GM18507 (cell line): ENCODE measurements around the gene DEPDC5.

Source experiments
- DNase-seq: peaks from one replicate; pipeline ENCODE4 v3.0.0; 2011; ENCODE audit warnings: low read depth; ENCODE audit not compliant: insufficient read length; ENCODE audit errors: extremely low spot score
- FAIRE-seq: peaks from 2 replicates; lab custom pipeline; 2011; peaks lifted over from hg19 to GRCh38; lab: Jason Lieb, UNC

Gene DEPDC5

DNA sequence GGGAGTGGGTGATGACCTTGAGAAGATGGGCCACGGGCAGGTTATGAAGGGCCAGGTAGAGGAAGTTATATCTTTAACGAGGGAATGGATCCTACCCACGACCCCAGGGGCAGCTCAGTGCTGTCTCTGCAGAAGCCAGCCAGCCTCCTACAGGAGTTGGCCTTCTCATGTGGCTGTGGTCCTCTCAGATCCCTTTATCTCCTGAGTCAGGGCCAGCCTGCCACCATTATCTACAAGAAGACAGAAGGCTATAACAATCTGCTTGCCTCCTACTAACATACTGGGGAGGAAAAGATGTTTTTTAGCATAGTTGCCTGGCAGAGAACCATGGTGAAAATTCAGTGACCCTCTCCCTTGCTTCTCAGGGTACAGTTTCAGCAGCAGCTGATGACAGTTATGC is 183.5 kb downstream of the DEPDC5 start:
- no peak for FAIRE-seq
- DNase-seq = no peak

DNA sequence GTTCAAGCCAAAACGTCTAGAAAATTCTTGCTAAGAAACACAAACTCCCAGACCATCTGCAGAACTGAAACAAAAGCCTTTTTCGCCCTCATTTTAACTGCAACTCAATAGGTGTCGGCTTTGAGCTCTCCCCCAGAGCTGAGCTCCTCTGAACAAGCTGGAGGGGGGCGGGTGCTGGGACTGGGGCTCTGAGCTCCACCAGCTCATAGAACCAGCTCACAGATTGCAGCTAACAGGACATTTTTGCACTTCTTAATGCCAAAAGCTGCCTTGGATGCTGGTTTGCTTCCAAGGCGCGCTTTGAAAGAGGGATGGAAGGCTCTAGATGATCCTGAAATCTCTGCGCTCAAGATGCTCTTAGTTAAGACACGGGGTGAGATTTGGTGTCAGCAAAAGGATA is 184.5 kb downstream of the DEPDC5 start:
- no peak for FAIRE-seq
- no peak for DNase-seq

DNA sequence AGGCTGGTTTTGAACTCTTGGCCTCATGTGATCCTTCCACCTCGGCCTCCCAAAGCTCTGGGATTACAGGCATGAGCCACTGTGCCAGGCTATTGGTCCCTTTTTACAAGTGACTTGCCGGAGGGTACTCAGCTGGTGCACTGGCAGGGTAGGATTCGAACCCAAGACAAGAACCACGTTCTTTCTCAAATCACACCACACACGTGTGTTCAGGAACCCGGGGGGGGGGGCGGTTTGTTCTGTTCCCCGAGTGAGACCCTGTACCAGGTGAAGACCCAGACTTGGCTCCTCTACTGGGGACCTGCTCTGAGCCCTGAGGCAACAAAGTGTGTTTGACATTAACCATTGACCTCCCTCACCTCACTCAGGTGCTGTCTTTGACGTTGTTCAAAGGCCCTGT is 186.7 kb downstream of the DEPDC5 start:
- DNase-seq = no peak
- no peak for FAIRE-seq

DNA sequence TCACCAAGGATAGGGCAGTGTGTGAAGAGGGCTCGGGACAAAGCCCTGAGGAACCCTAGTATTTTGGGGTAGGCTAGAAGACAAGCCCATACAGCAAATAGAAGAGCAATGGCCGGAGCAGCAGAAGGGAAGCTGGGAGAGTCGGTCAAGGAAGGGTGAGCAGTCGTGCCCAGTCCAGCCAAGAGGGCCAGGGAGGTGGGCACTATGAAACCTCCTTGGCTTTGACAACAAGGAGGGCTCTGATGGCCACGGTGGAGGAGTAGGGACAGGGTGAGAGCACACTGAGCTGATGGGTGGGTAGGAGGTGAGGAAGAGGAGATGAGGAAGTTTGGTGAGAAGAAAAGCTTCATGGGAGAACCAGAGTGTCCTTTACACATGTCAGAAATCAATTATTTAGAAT is 188.3 kb downstream of the DEPDC5 start:
- FAIRE-seq (no peak), DNase-seq (no peak)

DNA sequence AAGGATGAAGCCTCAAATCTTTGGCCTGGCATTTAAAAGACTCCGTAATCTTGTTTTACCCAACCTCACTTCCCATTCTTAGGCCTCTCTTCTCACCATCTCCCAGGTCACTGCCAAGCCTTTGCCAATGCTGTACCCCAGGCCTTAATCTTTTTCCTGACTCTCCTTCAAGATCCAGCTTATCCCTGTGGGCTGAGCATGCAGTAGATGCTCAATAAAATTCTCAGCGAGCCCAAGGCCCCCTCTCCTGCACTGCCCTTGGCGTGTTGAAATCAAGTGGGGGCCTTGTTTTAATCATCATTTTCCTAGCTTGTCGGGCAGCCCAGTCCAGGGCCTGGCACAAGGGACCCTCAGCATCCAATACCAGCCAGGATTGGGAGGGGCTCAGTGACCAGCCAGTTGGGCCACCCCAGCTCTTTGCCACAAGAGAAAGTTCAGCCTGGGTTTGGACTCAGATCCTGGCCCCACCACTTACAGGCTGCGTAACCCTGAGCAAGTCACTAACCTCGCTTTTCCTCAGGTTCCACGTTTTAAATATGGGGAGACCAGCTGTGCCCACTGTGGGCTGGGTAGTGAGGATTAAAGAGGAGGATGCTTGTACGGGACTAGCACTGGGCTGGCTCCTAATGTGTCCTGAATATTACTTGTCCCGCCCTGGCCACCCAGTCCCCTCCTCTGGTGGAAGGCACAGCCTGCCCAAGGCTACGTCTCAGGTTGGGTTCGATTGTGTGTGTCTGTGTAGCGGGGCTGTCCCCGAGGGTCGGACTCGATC is 189.6 kb downstream of the DEPDC5 start:
- no peak for FAIRE-seq
- DNase-seq = no peak

GRCh38 chr22:31943978-31944699 is 190.3 kb downstream of the DEPDC5 start, which contains the start of gene YWHAH:
Gene YWHAH (plus strand): TSS chr22:31944535. CDS start chr22:31944734, 199 bp downstream.
- DNase-seq (peak; percentile 94), FAIRE-seq (peak; percentile 84)

- FAIRE-seq = no peak
- DNase-seq = no peak
These were observed 191.1 kb downstream of the DEPDC5 start for GRCh38 chr22:31944700-31945442.

DNA sequence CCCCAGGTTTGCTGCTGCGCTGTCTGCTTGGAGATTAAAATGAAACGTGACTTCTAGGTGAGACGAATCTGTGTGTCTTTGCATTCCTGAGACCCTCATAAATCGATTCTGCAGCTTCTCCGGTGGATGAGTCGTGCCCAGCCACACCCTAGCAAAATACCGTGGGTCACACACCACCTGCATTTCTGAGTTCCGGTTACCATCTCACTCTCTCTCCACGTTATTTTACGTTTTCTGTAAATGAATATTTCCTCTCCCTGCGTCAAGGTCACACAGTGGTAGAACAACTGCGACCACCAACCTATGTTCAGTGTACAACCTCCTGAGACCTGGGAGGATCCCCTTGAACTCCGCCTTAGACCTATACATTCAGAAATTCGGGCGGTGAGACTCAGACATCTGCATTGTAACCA is 191.6 kb downstream of the DEPDC5 start:
- FAIRE-seq = peak; percentile 71
- DNase-seq = no peak

DNA sequence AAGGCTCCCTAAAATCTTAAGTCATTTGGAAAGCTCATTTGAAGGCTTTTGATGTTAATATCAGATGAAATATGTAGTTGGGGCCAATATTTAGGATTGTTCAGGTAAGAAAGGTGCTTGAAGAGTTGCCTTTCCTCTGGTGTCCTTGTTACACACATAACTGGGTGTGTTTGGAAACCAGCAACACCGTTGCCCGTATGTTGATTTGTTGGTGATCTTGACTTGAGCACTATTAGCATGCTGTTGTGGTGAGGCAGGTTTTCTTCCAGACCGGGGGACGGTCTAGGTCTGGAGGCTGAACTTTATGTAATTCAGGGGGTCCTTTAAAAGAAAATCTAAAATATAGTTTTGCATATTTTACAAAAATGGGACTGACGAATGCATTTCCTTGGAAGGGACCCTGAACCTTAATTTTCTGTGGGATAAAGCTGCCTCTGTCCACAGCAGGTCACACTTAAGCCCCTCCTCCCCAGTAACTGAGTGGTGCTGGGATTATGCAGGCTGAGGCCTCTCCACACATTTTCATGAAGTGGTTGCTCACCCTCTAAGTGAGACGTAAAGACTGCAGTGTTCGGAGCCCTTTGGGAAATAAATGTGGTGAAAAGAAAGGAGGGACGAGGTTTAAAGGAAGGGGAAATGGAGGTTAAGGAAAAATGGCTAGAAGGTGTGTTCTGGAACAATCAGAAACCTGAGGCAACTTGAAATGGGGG is 192.3 kb downstream of the DEPDC5 start:
- peak; percentile 38 for FAIRE-seq
- no peak for DNase-seq

GRCh38 chr22:31947296-31947695 is 193.5 kb downstream of the DEPDC5 start:
- DNase-seq (no peak), FAIRE-seq (peak; percentile 86)

DNA sequence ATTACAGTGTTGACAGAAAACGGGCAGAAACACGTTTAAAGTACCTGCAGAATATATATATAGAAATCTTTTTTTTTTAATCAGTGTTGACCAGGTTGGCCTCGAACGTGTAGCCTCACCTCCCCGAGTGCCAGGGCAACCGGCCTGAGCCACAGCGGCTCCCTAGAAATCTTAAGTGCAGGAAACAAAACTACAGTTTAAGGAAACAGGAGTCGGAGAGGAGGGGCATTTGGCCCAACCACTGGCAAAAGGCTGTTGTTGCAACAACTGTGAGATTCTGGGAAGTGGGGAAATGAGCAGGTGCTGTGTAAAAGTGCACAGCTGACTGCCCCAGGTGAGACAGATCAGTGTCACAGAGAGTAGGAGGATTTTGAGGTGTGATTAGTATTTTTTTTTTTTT is 194.2 kb downstream of the DEPDC5 start:
- DNase-seq (no peak), FAIRE-seq (no peak)

DNA sequence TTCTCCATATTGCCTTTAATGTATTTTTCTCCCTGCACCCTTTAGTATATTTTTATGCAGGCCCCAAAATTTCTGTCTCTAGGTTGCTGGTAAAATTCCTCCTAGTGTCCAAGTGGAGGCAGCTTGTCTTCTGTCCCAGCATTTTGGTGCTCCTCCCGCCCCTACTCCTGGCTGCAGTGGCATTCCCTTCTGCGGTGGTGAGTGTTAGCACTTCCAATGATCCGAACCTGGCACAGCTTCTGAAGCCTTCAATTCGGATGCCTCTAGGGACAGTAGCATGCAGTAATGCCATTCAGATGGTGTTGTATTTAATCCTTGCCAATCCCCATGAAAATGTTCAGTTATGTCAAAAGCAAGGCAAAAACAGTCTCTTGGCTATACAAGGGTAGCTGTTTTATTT is 196.4 kb downstream of the DEPDC5 start:
- DNase-seq = no peak

DNA sequence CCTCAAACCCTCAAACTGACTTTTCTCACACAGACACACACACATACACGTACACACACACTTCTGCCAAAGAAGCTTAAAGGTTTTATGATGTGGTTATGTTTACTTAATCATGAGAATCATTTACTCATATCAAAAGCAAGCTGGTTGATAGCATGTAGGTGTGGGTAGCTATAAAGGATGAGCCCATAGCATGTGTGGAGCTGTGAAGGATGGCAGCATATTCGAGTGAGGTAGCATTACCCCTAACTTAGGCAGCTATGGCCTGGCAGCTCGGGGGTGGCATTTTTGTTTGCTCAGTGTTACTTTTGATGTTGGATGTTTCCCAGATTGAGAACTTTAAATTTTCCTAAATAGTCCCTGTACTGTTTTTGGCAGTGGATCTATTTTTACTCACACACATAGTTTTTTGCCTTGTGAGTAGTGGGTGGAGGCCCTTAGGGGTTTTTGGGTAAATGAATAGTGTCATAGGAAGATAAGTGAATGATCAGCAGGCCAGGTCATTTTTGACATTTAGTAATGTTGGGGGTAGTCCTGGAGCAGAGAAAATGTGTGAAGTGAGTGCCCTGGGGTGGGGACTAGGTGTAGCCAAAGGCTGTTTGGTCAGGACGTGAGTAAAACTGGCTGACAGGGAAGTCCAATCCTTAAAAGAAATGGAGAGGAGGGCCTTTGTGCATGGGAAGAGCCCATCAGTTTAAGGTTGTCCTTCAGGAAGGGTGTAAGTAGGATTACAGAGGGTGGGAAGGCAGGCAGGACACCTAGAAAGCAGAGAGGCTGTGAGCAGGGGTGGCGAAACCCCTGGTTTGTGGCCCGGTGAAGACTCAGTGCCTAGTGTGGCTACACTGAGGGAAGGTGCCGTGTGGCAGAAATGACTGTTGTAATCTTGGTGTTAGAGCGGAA is 197.6 kb downstream of the DEPDC5 start:
- FAIRE-seq = no peak
- no peak for DNase-seq

More for the DNA sequence above, 196.4 kb downstream of the DEPDC5 start:
- no peak for FAIRE-seq

DNA sequence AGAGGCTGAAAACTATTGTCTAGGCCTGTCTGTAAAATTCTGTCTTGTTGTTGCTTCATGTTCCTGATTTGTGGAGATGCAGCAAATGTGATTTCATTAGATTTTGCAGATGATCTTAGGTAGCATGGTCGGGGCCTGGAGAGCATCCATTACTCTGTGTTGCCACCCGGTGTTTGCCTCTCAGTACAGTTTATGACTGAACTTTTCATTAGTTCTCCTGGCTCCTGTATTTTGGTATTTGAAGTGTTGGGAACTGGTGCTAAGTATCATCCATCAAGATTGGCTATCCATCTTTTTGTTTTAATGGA is 198.2 kb downstream of the DEPDC5 start:
- FAIRE-seq = no peak
- no peak for DNase-seq

DNA sequence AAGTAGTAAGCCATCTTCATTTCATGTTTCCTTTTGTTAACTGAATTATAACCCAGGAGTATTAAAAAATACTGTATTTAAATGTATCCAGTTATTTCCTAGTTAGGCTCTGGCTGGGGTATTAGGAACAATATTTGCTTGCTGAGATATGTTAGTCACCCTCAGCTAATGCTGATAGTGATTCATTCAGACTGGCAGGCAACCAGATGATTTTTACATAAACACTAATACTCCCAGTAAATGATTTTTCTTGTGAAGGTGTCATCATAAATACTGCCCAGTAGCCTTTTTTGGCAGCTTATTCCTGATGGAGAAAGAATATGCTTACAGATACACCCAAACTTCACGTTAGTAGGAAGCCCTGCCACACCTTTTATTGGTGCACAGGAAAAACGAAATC is 198.7 kb downstream of the DEPDC5 start:
- FAIRE-seq (no peak), DNase-seq (no peak)

- FAIRE-seq (no peak), DNase-seq (no peak)
These were observed 199.4 kb downstream of the DEPDC5 start for GRCh38 chr22:31953261-31953660.

- FAIRE-seq (no peak), DNase-seq (no peak)
These were observed 201.0 kb downstream of the DEPDC5 start for GRCh38 chr22:31954535-31955523.

GRCh38 chr22:31956360-31956759 is 202.5 kb downstream of the DEPDC5 start:
- DNase-seq = no peak
- no peak for FAIRE-seq
